ENCODE measurements around the gene ICOS. TPM values are rescaled to one million over a fixed set of nuclear protein-coding genes. Genes with fewer than 3 reads are reported as not detected.

The ICOS gene
- total RNA-seq, 1 donor from 2014 or later, result not detected

DNA sequence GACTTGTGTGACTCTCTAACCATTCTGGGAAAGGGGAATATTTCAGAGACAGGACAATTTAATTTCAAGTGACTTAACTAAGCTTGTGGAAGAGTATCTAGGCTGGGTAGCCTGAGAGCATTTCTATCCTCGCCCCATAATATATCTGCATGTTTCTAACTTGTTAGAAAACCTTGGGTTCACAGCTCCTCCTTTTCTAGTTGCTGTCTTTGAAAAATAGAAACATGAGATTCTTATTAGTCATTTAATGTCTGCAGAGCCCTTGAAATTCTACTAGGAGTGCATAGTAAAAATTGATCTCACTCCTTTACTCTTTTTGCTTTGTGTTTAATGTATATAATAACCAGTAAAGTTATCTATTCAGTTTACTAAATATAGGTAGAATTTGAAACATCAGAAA, 46.6 kb upstream of the ICOS start:
- Histone ChIP-seq H3K79me2 (ENCODE audit: low read depth) (no peaks in the 10 kb centered on the region), H4K20me1 (ENCODE audit: low read depth) (no peaks in the 10 kb centered on the region), H3K4me3 (no peak overlapping the region), H2AFZ (replicated peaks) (no peak overlapping the region), H3K9me3 (ENCODE audit: low read depth) (no peaks in the 10 kb centered on the region), H3K9ac (no peak overlapping the region), H3K27me3 (no peaks in the 10 kb centered on the region), H3K36me3 (no peaks in the 10 kb centered on the region), H3F3A (ENCODE audit: low read depth) (no peaks in the 10 kb centered on the region), H3K27ac (no peak overlapping the region), H3K4me1 (no peaks in the 10 kb centered on the region), H3K4me2 (no peak overlapping the region)
- Mint-ChIP-seq H3K4me3 (no peak overlapping the region), H3K9me3 (no peaks in the 10 kb centered on the region), H3K4me1 (peaks cover 4% of the 10 kb centered on the region), H3K27me3 (ENCODE audit: insufficient read depth, low read depth) (peaks cover 2% of the 10 kb centered on the region), H3K27ac (no peak overlapping the region), H3K36me3 (no peaks in the 10 kb centered on the region)
- TF ChIP-seq EZH2phosphoT487 (IDR thresholded peaks at IDR 0.05) (no peak), EZH2 (IDR thresholded peaks at IDR 0.05) (no peak)
- no peak for DNase-seq (ENCODE audit: low spot score)

DNA sequence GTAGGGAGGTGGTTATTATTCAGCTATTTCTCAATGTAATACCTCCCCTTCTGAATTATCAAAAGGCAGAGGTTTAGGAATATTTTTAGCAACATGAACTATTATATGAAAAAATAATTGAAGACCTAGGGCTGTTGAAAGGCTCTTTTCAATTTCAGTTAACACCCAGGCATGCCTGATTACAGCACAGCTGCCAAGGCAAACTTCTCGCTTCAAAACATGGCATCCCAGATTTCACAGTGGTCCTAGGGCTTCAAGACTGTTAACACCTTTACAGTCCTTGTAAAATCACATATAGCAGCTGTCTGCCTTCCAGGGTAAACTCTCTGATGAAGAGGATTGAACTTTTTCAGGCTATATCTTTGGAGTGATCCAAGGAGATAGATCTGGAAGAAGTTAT, 45.8 kb upstream of the ICOS start:
- Histone ChIP-seq H3K4me1 (no peaks in the 10 kb centered on the region), H3K27ac (no peak overlapping the region), H2AFZ (replicated peaks) (no peak overlapping the region), H3K9me3 (ENCODE audit: low read depth) (no peaks in the 10 kb centered on the region), H3F3A (ENCODE audit: low read depth) (no peaks in the 10 kb centered on the region), H3K9ac (no peak overlapping the region), H3K36me3 (no peaks in the 10 kb centered on the region), H3K4me2 (no peak overlapping the region), H4K20me1 (ENCODE audit: low read depth) (no peaks in the 10 kb centered on the region), H3K27me3 (no peaks in the 10 kb centered on the region), H3K4me3 (no peak overlapping the region), H3K79me2 (ENCODE audit: low read depth) (no peaks in the 10 kb centered on the region)
- no peak for DNase-seq (ENCODE audit: low spot score)
- TF ChIP-seq EZH2 (IDR thresholded peaks at IDR 0.05) (no peak), EZH2phosphoT487 (IDR thresholded peaks at IDR 0.05) (no peak)
- TF ChIP-seq, protein P1, sequence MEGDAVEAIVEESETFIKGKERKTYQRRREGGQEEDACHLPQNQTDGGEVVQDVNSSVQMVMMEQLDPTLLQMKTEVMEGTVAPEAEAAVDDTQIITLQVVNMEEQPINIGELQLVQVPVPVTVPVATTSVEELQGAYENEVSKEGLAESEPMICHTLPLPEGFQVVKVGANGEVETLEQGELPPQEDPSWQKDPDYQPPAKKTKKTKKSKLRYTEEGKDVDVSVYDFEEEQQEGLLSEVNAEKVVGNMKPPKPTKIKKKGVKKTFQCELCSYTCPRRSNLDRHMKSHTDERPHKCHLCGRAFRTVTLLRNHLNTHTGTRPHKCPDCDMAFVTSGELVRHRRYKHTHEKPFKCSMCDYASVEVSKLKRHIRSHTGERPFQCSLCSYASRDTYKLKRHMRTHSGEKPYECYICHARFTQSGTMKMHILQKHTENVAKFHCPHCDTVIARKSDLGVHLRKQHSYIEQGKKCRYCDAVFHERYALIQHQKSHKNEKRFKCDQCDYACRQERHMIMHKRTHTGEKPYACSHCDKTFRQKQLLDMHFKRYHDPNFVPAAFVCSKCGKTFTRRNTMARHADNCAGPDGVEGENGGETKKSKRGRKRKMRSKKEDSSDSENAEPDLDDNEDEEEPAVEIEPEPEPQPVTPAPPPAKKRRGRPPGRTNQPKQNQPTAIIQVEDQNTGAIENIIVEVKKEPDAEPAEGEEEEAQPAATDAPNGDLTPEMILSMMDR (IDR thresholded peaks at IDR 0.05), result no peak
- Mint-ChIP-seq H3K27ac (no peak overlapping the region), H3K27me3 (ENCODE audit: insufficient read depth, low read depth) (peaks cover 2% of the 10 kb centered on the region), H3K4me1 (peaks cover 4% of the 10 kb centered on the region), H3K4me3 (no peak overlapping the region), H3K9me3 (no peaks in the 10 kb centered on the region), H3K36me3 (no peaks in the 10 kb centered on the region)

DNA sequence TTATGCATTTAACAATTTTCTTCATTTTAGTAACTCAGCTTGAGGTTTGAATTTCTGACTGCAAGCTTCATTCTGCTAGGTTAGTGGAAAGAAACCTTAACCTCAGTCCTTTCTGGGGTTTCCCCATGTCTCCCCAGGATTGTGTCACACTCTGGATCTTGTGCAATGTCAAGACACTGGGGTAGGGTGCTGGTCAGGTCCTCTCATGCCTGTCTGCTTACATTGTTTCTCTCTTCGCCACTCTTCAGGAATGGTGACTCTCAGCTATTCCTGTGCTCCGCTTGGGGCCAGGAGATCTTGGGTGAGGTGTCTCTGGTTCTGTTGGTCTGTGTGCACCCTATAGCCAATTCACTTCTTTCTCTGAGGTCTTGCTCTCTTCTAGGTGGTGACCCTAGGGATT, 45.1 kb upstream of the ICOS start:
- H3K27ac ChIP-seq, result no peak overlapping the region
- no peaks in the 10 kb centered on the region for H3K9me3 ChIP-seq (ENCODE audit: low read depth)
- H3K79me2 ChIP-seq (ENCODE audit: low read depth), result no peaks in the 10 kb centered on the region
- Mint-ChIP-seq H3K36me3 (no peaks in the 10 kb centered on the region), H3K27me3 (ENCODE audit: insufficient read depth, low read depth) (peaks cover 2% of the 10 kb centered on the region), H3K4me3 (no peak overlapping the region), H3K4me1 (peaks cover 4% of the 10 kb centered on the region), H3K9me3 (no peaks in the 10 kb centered on the region), H3K27ac (no peak overlapping the region)
- H2AFZ ChIP-seq (replicated peaks), result no peak overlapping the region
- H3K4me1 ChIP-seq, result no peaks in the 10 kb centered on the region
- no peaks in the 10 kb centered on the region for H4K20me1 ChIP-seq (ENCODE audit: low read depth)
- no peaks in the 10 kb centered on the region for H3K27me3 ChIP-seq
- no peak overlapping the region for H3K9ac ChIP-seq
- no peaks in the 10 kb centered on the region for H3K36me3 ChIP-seq
- no peak for DNase-seq (ENCODE audit: low spot score)
- TF ChIP-seq, protein P1 (IDR thresholded peaks at IDR 0.05), result no peak
- TF ChIP-seq EZH2 (IDR thresholded peaks at IDR 0.05), result no peak
- no peak for TF ChIP-seq EZH2phosphoT487 (IDR thresholded peaks at IDR 0.05)
- H3K4me3 ChIP-seq, result no peak overlapping the region
- H3F3A ChIP-seq (ENCODE audit: low read depth), result no peaks in the 10 kb centered on the region
- no peak overlapping the region for H3K4me2 ChIP-seq

DNA sequence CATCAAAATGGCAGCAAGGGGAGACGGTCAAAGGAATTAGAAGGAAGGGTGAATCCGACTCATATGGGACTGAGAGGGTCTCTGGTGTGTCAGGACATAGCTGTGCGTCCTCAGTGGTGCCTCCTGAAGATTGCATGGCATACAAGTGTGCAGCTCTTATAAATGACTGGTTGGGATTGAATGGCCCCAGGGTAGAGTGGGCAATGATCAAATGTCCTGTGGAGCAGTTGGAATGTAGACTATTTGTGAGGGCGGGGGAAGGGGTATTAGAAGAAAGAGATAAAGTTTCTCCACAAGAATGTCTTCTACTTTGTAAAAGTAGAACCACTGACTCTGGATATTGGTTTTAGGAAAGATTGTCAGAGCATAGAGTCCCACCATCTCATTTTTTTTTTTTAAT, 44.4 kb upstream of the ICOS start:
- Histone ChIP-seq H3K9me3 (ENCODE audit: low read depth) (no peaks in the 10 kb centered on the region), H3K4me3 (no peak overlapping the region), H3K27me3 (no peaks in the 10 kb centered on the region), H4K20me1 (ENCODE audit: low read depth) (no peaks in the 10 kb centered on the region), H3K36me3 (no peaks in the 10 kb centered on the region), H2AFZ (replicated peaks) (no peak overlapping the region), H3F3A (ENCODE audit: low read depth) (no peaks in the 10 kb centered on the region), H3K79me2 (ENCODE audit: low read depth) (no peaks in the 10 kb centered on the region), H3K27ac (no peak overlapping the region), H3K9ac (no peak overlapping the region), H3K4me1 (no peaks in the 10 kb centered on the region), H3K4me2 (no peak overlapping the region)
- TF ChIP-seq, protein P1 (IDR thresholded peaks at IDR 0.05), result no peak
- TF ChIP-seq EZH2phosphoT487 (IDR thresholded peaks at IDR 0.05), result no peak
- no peak for TF ChIP-seq EZH2 (IDR thresholded peaks at IDR 0.05)
- no peak for DNase-seq (ENCODE audit: low spot score)
- Mint-ChIP-seq H3K36me3 (no peaks in the 10 kb centered on the region), H3K9me3 (no peaks in the 10 kb centered on the region), H3K27ac (no peak overlapping the region), H3K4me3 (no peak overlapping the region), H3K4me1 (peaks cover 4% of the 10 kb centered on the region), H3K27me3 (ENCODE audit: insufficient read depth, low read depth) (peaks cover 2% of the 10 kb centered on the region)

Measured in neural progenitor cell (in vitro differentiated cells).